Small intestine (tissue), 7 donors: ENCODE results near the gene NPC1. TPM values are rescaled to one million over a fixed set of nuclear protein-coding genes. Genes with fewer than 3 reads are reported as not detected.
A peak's percentile ranks its signal among the peaks of the same experiment; 100 is the strongest.
"Not testable (repeated sequence)": the region's sequence is repeated elsewhere in the genome, so short reads cannot be mapped to it uniquely, and the experiment has no call there.

Source experiments
- DNase-seq, 2 donors: peaks; one replicate each; pipeline versions ENCODE4 v3.0.0 to v3.0.0-alpha.2; 2013
- FAIRE-seq: peaks from 2 replicates; lab custom pipeline; 2012; peaks lifted over from hg19 to GRCh38; lab: Jason Lieb, UNC
- H3K27ac ChIP-seq, 3 donors: one replicate each; pipeline ENCODE4 v1.5.1; 2013; ENCODE audit warnings: low read length in 2 of 3, mild to moderate bottlenecking in 2 of 3, control low read depth in 1 of 3, inconsistent platforms in 1 of 3, low read depth in 1 of 3, moderate library complexity in 1 of 3
- H3K27me3 ChIP-seq, 3 donors: one replicate each; pipeline ENCODE4 v1.6.1; 2013; ENCODE audit warnings: low read length in 3 of 3, inconsistent platforms in 1 of 3; ENCODE audit not compliant: control insufficient read depth in 3 of 3, insufficient read depth in 3 of 3
- H3K36me3 ChIP-seq, 3 donors: one replicate each; pipeline ENCODE4 v1.6.1; 2013; ENCODE audit warnings: low read length in 3 of 3, inconsistent platforms in 1 of 3, low read depth in 1 of 3, mild to moderate bottlenecking in 1 of 3, moderate library complexity in 1 of 3; ENCODE audit not compliant: control insufficient read depth in 3 of 3, insufficient read depth in 2 of 3
- H3K4me1 ChIP-seq, 3 donors: one replicate each; pipeline ENCODE4 v1.6.1; 2013; ENCODE audit warnings: low read length in 2 of 3, inconsistent platforms in 1 of 3, low read depth in 1 of 3, mild to moderate bottlenecking in 1 of 3, moderate library complexity in 1 of 3; ENCODE audit not compliant: control insufficient read depth in 3 of 3, insufficient read depth in 2 of 3
- H3K4me3 ChIP-seq, 3 donors: one replicate each; pipeline ENCODE4 v1.5.1; 2013; ENCODE audit warnings: low read length in 3 of 3, control low read depth in 1 of 3, inconsistent platforms in 1 of 3, low read depth in 1 of 3, mild to moderate bottlenecking in 1 of 3, moderate library complexity in 1 of 3
- H3K9me3 ChIP-seq, 2 donors: one replicate each; pipeline ENCODE4 v1.6.1; 2013; ENCODE audit warnings: low read depth in 1 of 2, low read length in 1 of 2; ENCODE audit not compliant: control insufficient read depth in 2 of 2, insufficient read depth in 1 of 2
- WGBS, 3 donors: extraction: QIAGEN DNeasy Blood & Tissue Kit; methylation state at CpG; one replicate each; pipeline ENCODE4 v1.1.7; 2013; 5-methylcytosine and 5-hydroxymethylcytosine counted together
- polyA plus RNA-seq, 4 donors: library from polyadenylated mRNA; stranded (reverse) in 3 of 4; unstranded in 1 of 4; fragments of 200-250 nt in 3 of 4; fragments of 120-200 nt in 1 of 4; gene quantifications; one replicate each; pipeline versions ENCODE4 v1.2.1 to v1.2.3, GENCODE V29; 2013
- donor health status: healthy with polysubstance abuse.
- donor health status: control.
- donor health status: control.
- donor health status: Bipolar disorder and iron deficiency.
- donor health status: healthy.

NPC1 gene
- polyA plus RNA-seq, 4 donors = 8.7 to 35.7 (median 20.9) TPM

DNA sequence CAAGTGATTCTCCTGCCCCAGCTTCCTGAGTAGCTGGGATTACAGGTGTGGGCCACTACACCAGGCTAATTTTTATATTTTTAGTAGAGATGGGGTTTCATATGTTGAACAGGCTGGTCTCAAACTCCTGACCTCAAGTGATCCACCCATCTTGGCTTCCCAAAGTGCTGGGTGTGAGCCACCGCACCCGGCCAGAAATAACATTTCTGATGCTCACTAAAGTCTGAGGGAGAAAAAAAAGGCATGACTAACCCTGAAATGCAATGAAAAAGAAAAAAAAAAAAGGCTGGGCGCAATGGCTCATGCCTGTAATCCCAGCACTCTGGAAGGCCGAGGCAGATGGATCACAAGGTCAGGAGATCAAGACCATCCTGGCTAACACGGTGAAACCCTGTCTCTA is 96.7 kb downstream of the NPC1 start:
- not testable (repeated sequence) for H3K27ac ChIP-seq, FAIRE-seq, H3K4me3 ChIP-seq, DNase-seq, H3K9me3 ChIP-seq, H3K36me3 ChIP-seq, H3K4me1 ChIP-seq, H3K27me3 ChIP-seq
- WGBS, 3 donors = 81 to 96% (median 93%) methylated on average over 4 to 5 of the region's 5 CpGs

- Histone ChIP-seq H3K36me3 (peaks cover 0 to 4% (median 0%) of the 10 kb centered on the region in 3 donors), H3K9me3 (no peaks in the 10 kb centered on the region), H3K27me3 (no peaks in the 10 kb centered on the region), H3K27ac (peak overlapping the region in 1 of 3 donors; percentile 73), H3K4me3 (no peak overlapping the region), H3K4me1 (peaks cover 0 to 3% (median 0%) of the 10 kb centered on the region in 3 donors)
- 36 to 58% (median 46%) methylated on average over 14 of the region's 14 CpGs for WGBS, 3 donors
- FAIRE-seq = no peak
- DNase-seq = peak in 1 of 2 donors; percentile 13
These were observed 98.4 kb downstream of the NPC1 start for GRCh38 chr18:23487738-23488570.

DNA sequence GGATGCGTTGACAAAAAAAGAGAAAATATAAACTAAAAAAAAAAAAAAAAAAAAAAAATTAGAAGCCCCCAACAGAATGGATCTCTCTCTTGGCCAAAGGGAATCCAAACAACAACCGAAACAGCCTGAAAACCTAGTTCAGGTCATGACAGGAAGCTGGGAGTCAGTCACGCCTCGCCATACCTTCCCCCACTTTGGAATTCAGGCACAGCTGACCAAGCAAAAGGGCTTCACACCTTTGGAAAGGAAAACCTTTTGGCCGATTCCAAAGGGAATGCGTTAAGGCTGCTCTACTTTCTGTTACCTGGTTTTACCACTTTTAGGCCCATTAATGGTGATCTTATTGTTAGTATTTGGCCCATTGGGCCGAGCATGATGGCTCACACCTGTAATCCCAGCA is 100.9 kb downstream of the NPC1 start:
- FAIRE-seq = no peak
- WGBS, 3 donors = 87 to 95% (median 89%) methylated on average over 7 of the region's 7 CpGs

DNA sequence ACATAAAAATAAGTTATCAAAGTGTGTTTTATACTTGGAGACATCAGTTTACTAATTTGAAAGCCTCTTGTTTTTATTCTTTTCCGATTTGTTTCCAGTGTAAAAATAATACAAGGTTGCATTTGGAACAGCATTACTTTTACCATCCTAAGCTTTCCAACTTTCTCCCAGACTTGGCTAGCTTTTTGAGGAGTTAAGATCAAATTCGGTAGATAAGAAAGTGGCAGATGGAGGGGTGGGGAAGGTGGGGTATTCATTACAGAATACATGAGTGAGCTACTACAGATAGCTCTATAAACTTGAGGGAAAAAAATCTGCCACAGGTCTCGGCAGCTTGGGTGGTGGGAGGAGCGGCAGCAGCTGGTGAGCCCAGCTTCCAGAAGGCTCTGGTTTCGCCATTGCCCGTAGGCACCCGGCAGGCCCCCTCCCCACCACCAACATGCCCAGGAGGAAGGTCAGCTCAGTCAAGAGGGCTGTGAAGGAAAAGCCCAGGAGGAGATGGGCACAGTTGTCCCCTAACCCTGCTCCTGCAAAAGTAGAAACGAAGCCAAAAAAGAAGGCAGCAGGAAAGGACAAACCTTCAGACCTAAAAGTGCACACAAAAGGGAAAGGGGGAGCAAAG is 101.6 kb downstream of the NPC1 start:
- H3K9me3 ChIP-seq = no peaks in the 10 kb centered on the region
- H3K36me3 ChIP-seq = peaks cover 2 to 15% (median 3%) of the 10 kb centered on the region in 3 donors
- H3K4me3 ChIP-seq = no peak overlapping the region
- DNase-seq = no peak
- no peak overlapping the region for H3K27ac ChIP-seq
- 80 to 82% (median 80%) methylated on average over 8 of the region's 8 CpGs for WGBS, 3 donors
- FAIRE-seq = no peak
- H3K4me1 ChIP-seq = peaks cover 0 to 3% (median 0%) of the 10 kb centered on the region in 3 donors
- no peaks in the 10 kb centered on the region for H3K27me3 ChIP-seq

More for the DNA sequence above, 100.9 kb downstream of the NPC1 start:
- peaks cover 0 to 3% (median 0%) of the 10 kb centered on the region in 3 donors for H3K4me1 ChIP-seq
- no peaks in the 10 kb centered on the region for H3K27me3 ChIP-seq
- peaks cover 0 to 13% (median 3%) of the 10 kb centered on the region in 3 donors for H3K36me3 ChIP-seq
- H3K4me3 ChIP-seq = no peak overlapping the region
- no peak for DNase-seq
- no peaks in the 10 kb centered on the region for H3K9me3 ChIP-seq
- no peak overlapping the region for H3K27ac ChIP-seq

Other genes with a start within 250 kb of the NPC1 start
- 100 to 1,000 TPM in 2 of 4 donors, 10 to 100 TPM in 2; 41.0 to 215 (median 146) TPM for gene RIOK3, start 133.2 kb downstream of the NPC1 start, polyA plus RNA-seq
- gene RMC1, start 83.0 kb downstream of the NPC1 start, polyA plus RNA-seq = 10 to 100 TPM in 3 of 4 donors, 1 to 10 TPM in 1; 9.5 to 96.4 (median 44.1) TPM
- gene ANKRD29, start 76.4 kb upstream of the NPC1 start, polyA plus RNA-seq = 1 to 10 TPM; 1.8 to 5.1 (median 3.2) TPM
- gene LAMA3, start 102.9 kb upstream of the NPC1 start, polyA plus RNA-seq = 10 to 100 TPM in 3 of 4 donors, 1 to 10 TPM in 1; 9.7 to 67.4 (median 22.0) TPM